ENCODE results near the gene LGR6.

Gene LGR6

DNA sequence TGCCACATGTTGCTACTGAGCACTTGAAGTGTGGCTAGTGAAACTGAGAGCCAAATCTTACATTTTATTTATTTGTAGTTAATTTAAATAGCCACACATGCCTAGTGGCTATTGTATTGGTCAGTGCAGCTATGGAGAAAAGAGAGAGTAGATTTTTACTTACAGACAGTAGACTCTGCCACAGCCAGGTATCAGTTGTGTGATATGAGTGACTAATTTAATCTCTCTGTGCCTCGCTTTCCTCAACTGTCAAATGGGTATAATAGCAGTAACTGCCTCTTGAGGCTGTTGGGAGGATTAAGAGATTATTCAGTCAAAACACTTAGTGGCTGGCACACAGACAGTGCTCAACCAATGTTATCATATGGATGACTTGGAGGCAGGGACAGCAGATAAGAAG, 99.2 kb downstream of the LGR6 start:
- Histone ChIP-seq H2AFZ (ENCODE audit: low read depth, low read length) (no peak overlapping the region), H4K20me1 (ENCODE audit: insufficient read depth, low read length) (no peaks in the 10 kb centered on the region), H3K9ac (ENCODE audit: low read length) (no peak overlapping the region), H3K27me3 (ENCODE audit: low read depth, low read length) (peaks cover 73% of the 10 kb centered on the region), H3K27ac (ENCODE audit: low read length) (no peak overlapping the region), H3K4me1 (ENCODE audit: low read length) (no peaks in the 10 kb centered on the region), H3K4me3 (ENCODE audit: low read length) (no peak overlapping the region), H3K36me3 (replicated peaks; ENCODE audit: low read depth, low read length) (no peaks in the 10 kb centered on the region), H3K4me2 (ENCODE audit: low read length) (no peak overlapping the region), H3K79me2 (ENCODE audit: low read length) (no peaks in the 10 kb centered on the region), H3K9me3 (ENCODE audit: insufficient read depth, low read length) (no peaks in the 10 kb centered on the region)
- no peak for TF ChIP-seq EZH2phosphoT487 (IDR thresholded peaks at IDR 0.05; ENCODE audit: low read depth)
- TF ChIP-seq, protein P1, sequence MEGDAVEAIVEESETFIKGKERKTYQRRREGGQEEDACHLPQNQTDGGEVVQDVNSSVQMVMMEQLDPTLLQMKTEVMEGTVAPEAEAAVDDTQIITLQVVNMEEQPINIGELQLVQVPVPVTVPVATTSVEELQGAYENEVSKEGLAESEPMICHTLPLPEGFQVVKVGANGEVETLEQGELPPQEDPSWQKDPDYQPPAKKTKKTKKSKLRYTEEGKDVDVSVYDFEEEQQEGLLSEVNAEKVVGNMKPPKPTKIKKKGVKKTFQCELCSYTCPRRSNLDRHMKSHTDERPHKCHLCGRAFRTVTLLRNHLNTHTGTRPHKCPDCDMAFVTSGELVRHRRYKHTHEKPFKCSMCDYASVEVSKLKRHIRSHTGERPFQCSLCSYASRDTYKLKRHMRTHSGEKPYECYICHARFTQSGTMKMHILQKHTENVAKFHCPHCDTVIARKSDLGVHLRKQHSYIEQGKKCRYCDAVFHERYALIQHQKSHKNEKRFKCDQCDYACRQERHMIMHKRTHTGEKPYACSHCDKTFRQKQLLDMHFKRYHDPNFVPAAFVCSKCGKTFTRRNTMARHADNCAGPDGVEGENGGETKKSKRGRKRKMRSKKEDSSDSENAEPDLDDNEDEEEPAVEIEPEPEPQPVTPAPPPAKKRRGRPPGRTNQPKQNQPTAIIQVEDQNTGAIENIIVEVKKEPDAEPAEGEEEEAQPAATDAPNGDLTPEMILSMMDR (IDR thresholded peaks at IDR 0.05; ENCODE audit: low read depth, low read length) = no peak

DNA sequence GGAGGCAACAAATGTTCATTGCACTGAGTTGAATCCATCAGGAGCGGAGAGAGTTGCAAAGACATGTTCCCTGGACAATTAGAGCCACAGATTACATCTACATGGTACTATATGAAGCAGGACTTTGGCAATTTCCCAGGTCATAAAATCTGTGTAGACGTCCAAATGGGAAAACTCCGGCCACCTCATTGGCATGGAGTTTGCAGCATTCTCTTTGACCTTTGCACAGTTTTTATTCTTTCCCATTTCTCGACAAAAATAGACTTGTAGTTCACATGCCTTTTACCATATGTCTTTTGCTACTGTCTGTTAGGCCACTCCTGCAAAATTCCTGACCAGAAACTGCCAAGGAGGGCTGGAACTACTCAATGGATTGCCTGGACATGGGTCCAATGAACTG, 100.0 kb downstream of the LGR6 start:
- TF ChIP-seq, protein P1 (IDR thresholded peaks at IDR 0.05; ENCODE audit: low read depth, low read length) = no peak
- no peak for TF ChIP-seq EZH2phosphoT487 (IDR thresholded peaks at IDR 0.05; ENCODE audit: low read depth)
- Histone ChIP-seq H3K4me2 (ENCODE audit: low read length) (no peak overlapping the region), H4K20me1 (ENCODE audit: insufficient read depth, low read length) (no peaks in the 10 kb centered on the region)

DNA sequence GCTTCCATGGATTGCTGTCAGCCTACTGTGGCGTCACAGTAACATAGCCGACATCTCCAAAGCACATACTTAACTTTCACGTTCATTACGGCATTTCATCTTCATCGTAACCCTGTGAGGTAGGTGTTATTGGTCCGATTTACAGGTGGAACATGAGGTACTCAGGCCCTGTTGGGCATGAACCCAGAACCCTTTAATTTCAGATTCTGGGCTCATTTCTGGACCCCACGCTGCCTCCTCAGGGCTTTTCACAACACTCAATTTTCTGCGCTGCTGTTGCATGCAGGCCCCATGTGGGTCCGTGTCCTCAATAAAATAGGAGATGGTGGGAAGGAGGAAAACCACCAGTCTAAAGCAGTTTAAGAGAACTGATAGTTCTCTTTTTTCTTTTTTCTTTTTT, 108.6 kb downstream of the LGR6 start:
- Histone ChIP-seq H3K4me1 (ENCODE audit: low read length) (no peaks in the 10 kb centered on the region), H3K79me2 (ENCODE audit: low read length) (no peaks in the 10 kb centered on the region), H3K27me3 (ENCODE audit: low read depth, low read length) (peaks cover 2% of the 10 kb centered on the region), H2AFZ (ENCODE audit: low read depth, low read length) (no peak overlapping the region), H4K20me1 (ENCODE audit: insufficient read depth, low read length) (no peaks in the 10 kb centered on the region), H3K27ac (ENCODE audit: low read length) (no peak overlapping the region), H3K9me3 (ENCODE audit: insufficient read depth, low read length) (no peaks in the 10 kb centered on the region), H3K9ac (ENCODE audit: low read length) (no peak overlapping the region), H3K4me2 (ENCODE audit: low read length) (no peak overlapping the region), H3K4me3 (ENCODE audit: low read length) (no peak overlapping the region), H3K36me3 (replicated peaks; ENCODE audit: low read depth, low read length) (no peaks in the 10 kb centered on the region)
- TF ChIP-seq EZH2phosphoT487 (IDR thresholded peaks at IDR 0.05; ENCODE audit: low read depth) = no peak
- TF ChIP-seq, protein P1 (IDR thresholded peaks at IDR 0.05; ENCODE audit: low read depth, low read length) = no peak

More for the DNA sequence above, 100.0 kb downstream of the LGR6 start:
- H3K79me2 ChIP-seq (ENCODE audit: low read length) = no peaks in the 10 kb centered on the region
- no peaks in the 10 kb centered on the region for H3K9me3 ChIP-seq (ENCODE audit: insufficient read depth, low read length)
- H3K4me1 ChIP-seq (ENCODE audit: low read length) = no peaks in the 10 kb centered on the region
- no peak overlapping the region for H3K4me3 ChIP-seq (ENCODE audit: low read length)
- no peak overlapping the region for H3K27ac ChIP-seq (ENCODE audit: low read length)
- no peaks in the 10 kb centered on the region for H3K36me3 ChIP-seq (replicated peaks; ENCODE audit: low read depth, low read length)
- H3K27me3 ChIP-seq (ENCODE audit: low read depth, low read length) = peaks cover 66% of the 10 kb centered on the region
- H3K9ac ChIP-seq (ENCODE audit: low read length) = no peak overlapping the region
- H2AFZ ChIP-seq (ENCODE audit: low read depth, low read length) = no peak overlapping the region

DNA sequence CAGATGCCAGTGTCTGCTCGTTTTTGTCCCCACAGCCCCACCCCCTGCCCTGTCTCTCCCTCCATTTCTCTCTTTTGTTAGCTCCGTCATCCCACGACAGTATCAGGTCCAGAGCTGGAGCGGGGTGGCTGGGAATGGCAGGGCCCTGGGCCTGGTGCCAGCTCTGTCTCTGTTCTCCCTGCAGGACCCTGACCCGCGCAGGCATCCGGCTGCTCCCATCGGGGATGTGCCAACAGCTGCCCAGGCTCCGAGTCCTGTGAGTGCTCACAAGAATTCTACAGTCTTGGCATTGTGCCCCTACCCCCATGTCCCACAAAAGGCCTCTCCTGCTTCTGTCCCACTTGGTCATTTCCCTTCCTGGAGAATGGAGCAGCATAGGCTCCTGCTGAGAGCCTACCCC, 110.8 kb downstream of the LGR6 start:
- H2AFZ ChIP-seq (ENCODE audit: low read depth, low read length) = no peak overlapping the region
- no peaks in the 10 kb centered on the region for H3K79me2 ChIP-seq (ENCODE audit: low read length)
- H3K9ac ChIP-seq (ENCODE audit: low read length) = no peak overlapping the region
- H3K9me3 ChIP-seq (ENCODE audit: insufficient read depth, low read length) = no peaks in the 10 kb centered on the region
- H3K4me2 ChIP-seq (ENCODE audit: low read length) = no peak overlapping the region
- no peak overlapping the region for H3K4me3 ChIP-seq (ENCODE audit: low read length)
- H3K4me1 ChIP-seq (ENCODE audit: low read length) = no peaks in the 10 kb centered on the region
- H3K27ac ChIP-seq (ENCODE audit: low read length) = no peak overlapping the region
- TF ChIP-seq, protein P1 (IDR thresholded peaks at IDR 0.05; ENCODE audit: low read depth, low read length) = no peak
- TF ChIP-seq EZH2phosphoT487 (IDR thresholded peaks at IDR 0.05; ENCODE audit: low read depth) = no peak
- H3K27me3 ChIP-seq (ENCODE audit: low read depth, low read length) = no peaks in the 10 kb centered on the region
- no peaks in the 10 kb centered on the region for H3K36me3 ChIP-seq (replicated peaks; ENCODE audit: low read depth, low read length)
- H4K20me1 ChIP-seq (ENCODE audit: insufficient read depth, low read length) = no peaks in the 10 kb centered on the region
